ENCODE data around the gene VPS25. TPM values are rescaled to one million over a fixed set of nuclear protein-coding genes. Genes with fewer than 3 reads are reported as not detected.
A peak's percentile ranks its signal among the peaks of the same experiment; 100 is the strongest.

VPS25 gene
- total and polyA plus RNA-seq, 9 of the 15 experiments (the other 6 are each of a cell fraction or from before 2014, with no cell fraction given) = 123 to 352 (median 180) TPM

DNA sequence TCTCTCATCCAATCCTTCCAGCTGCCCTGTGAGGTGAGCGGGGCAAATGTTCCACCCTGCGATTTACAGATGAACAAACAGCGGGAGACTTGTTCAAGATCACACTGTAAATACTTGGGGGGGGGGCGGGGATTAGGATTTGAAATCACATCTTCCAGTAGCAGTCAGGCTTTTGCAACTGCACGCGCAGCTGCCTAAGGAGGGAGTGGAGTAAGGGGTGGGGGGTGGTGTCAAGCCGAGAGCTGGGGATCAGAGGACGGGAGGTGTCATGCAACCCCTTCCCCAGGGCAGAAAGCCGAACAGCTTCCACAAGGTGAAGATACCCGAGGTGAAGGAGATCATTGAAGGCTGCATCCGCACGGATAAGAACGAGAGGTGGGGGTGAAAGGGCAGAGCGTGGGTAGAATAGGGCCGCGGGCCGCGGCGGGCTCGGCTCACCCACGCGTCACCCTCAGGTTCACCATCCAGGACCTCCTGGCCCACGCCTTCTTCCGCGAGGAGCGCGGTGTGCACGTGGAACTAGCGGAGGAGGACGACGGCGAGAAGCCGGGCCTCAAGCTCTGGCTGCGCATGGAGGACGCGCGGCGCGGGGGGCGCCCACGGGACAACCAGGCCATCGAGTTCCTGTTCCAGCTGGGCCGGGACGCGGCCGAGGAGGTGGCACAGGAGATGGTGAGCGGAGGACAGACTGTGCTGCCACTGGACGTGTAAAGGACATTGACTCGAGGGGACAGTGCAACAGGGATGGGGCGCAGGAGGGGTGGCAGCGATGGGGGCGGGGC, 11.8 kb downstream of the VPS25 start:
- in situ Hi-C loops (cut with MboI) = no loop called here
- no peak overlapping the region for H3K4me2 ChIP-seq (ENCODE audit: insufficient read depth, low read length)
- intact Hi-C loops (cut with micrococcal nuclease) = no loop called here
- no TSS peak for BruUV-seq (replicated peaks)
- TF ChIP-seq POLR2G (IDR thresholded peaks at IDR 0.05; ENCODE audit: low read depth, low read length) (peak; percentile 60; the same call in 1 of the 2 replicates), RBFOX2 (IDR thresholded peaks at IDR 0.05; ENCODE audit: low read depth, low read length) (peak; percentile 30; the same call in 1 of the 2 replicates), FIP1L1 (IDR thresholded peaks at IDR 0.05; ENCODE audit: low read depth, low read length, poor library complexity, severe bottlenecking) (peak; percentile 40), TARDBP (IDR thresholded peaks at IDR 0.05) (no peak)
- no peaks in the 10 kb centered on the region for H3K9me1 ChIP-seq (ENCODE audit: control insufficient read depth, insufficient read depth, low read length)
- peaks cover 71% of the 10 kb centered on the region for H3K36me3 ChIP-seq (ENCODE audit: control insufficient read depth, insufficient read depth, low read length)
- no peaks in the 10 kb centered on the region for H4K20me1 ChIP-seq (replicated peaks; ENCODE audit: control insufficient read depth, insufficient read depth, low read length)
- FAIRE-seq = no peak
- no peak overlapping the region for H3K27ac ChIP-seq (ENCODE audit: extremely low read depth, low read depth, low read length)
- no peaks in the 10 kb centered on the region for H3K9me3 ChIP-seq (replicated peaks; ENCODE audit: control insufficient read depth, insufficient read depth, low read depth, low read length)
- H3K9ac ChIP-seq (ENCODE audit: insufficient read depth in 1 of 2, low read depth in 2 of 2, low read length in 2 of 2) = no peak overlapping the region
- CTCF ChIA-PET (ENCODE audit: low intra/inter-chr PET ratio) = interaction anchor here (0.5 kb wide), 1 partner anchor 55 kb away, joined by 3 read pairs; no protein-coding TSS in a partner anchor
- POLR2A ChIA-PET = no interaction called here
- no peaks in the 10 kb centered on the region for H3K27me3 ChIP-seq (ENCODE audit: control insufficient read depth in 2 of 2, insufficient read depth in 2 of 2, low read length in 2 of 2)
- DNase-seq (ENCODE audit: extremely low read depth in 1 of 4, low spot score in 3 of 4) = no peak
- peaks cover 33% of the 10 kb centered on the region for H3K79me2 ChIP-seq (ENCODE audit: control insufficient read depth, insufficient read depth, low read length)
- 94% methylated on average over 27 of the region's 52 CpGs for WGBS (ENCODE audit: insufficient coverage, low coverage, missing lambda C conversion rate)
- peaks cover 11 to 62% of the 10 kb centered on the region in 2 experiments; a peak in 4 of 5 replicates for H3K4me1 ChIP-seq (replicated peaks in 1 of 2; ENCODE audit: control insufficient read depth in 2 of 2, insufficient read depth in 2 of 2, low read length in 2 of 2)
- no peak overlapping the region for H3K4me3 ChIP-seq
- H2AFZ ChIP-seq (ENCODE audit: low read depth, low read length) = no peak overlapping the region
- ATAC-seq = no peak

DNA sequence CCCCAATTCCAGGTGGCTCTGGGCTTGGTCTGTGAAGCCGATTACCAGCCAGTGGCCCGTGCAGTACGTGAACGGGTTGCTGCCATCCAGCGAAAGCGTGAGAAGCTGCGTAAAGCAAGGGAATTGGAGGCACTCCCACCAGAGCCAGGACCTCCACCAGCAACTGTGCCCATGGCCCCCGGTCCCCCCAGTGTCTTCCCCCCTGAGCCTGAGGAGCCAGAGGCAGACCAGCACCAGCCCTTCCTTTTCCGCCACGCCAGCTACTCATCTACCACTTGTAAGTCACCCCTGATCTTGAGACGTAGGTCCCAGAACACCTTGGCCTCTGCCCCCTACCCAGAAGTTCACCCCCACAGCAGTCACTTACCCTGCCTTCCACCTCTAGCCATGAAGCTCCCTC, 14.0 kb downstream of the VPS25 start:
- ChIA-PET POLR2A (interaction anchor here (1.9 to 2.5 kb wide), 3 partner anchors 9 to 11 kb away, joined by 6 to 8 read pairs (median 7); partner anchors contain the start of genes CNTD1 and COA3), CTCF (ENCODE audit: low intra/inter-chr PET ratio) (no interaction called here)
- Histone ChIP-seq H4K20me1 (replicated peaks; ENCODE audit: control insufficient read depth, insufficient read depth, low read length) (no peaks in the 10 kb centered on the region), H3K9me1 (ENCODE audit: control insufficient read depth, insufficient read depth, low read length) (no peaks in the 10 kb centered on the region), H3K27me3 (ENCODE audit: control insufficient read depth in 2 of 2, insufficient read depth in 2 of 2, low read length in 2 of 2) (no peaks in the 10 kb centered on the region), H3K36me3 (ENCODE audit: control insufficient read depth, insufficient read depth, low read length) (peaks cover 82% of the 10 kb centered on the region), H2AFZ (ENCODE audit: low read depth, low read length) (no peak overlapping the region), H3K4me3 (no peak overlapping the region), H3K4me2 (ENCODE audit: insufficient read depth, low read length) (no peak overlapping the region), H3K79me2 (ENCODE audit: control insufficient read depth, insufficient read depth, low read length) (peaks cover 14% of the 10 kb centered on the region), H3K4me1 (replicated peaks in 1 of 2; ENCODE audit: control insufficient read depth in 2 of 2, insufficient read depth in 2 of 2, low read length in 2 of 2) (peaks cover 0 to 39% of the 10 kb centered on the region in 2 experiments; a peak in 3 of 5 replicates), H3K27ac (ENCODE audit: extremely low read depth, low read depth, low read length) (no peak overlapping the region), H3K9ac (ENCODE audit: insufficient read depth in 1 of 2, low read depth in 2 of 2, low read length in 2 of 2) (peak overlapping the region in 1 of 2 experiments; percentile 68; a peak in 2 of 4 replicates), H3K9me3 (replicated peaks; ENCODE audit: control insufficient read depth, insufficient read depth, low read depth, low read length) (no peaks in the 10 kb centered on the region)
- TF ChIP-seq POLR2AphosphoS5 (IDR thresholded peaks at IDR 0.05; ENCODE audit: control insufficient read depth, insufficient read depth, low read depth, low read length) (no peak), POLR2G (IDR thresholded peaks at IDR 0.05; ENCODE audit: low read depth, low read length) (0 out of 2 replicates have a peak, but pooled peaks have one; percentile 30)
- FAIRE-seq (no peak), ATAC-seq (no peak), DNase-seq (ENCODE audit: extremely low read depth in 1 of 4, low spot score in 3 of 4) (no peak)
- BruUV-seq (replicated peaks) = no TSS peak
- in situ Hi-C loops (cut with MboI) (no loop called here), intact Hi-C loops (cut with micrococcal nuclease) (no loop called here)
- 91% methylated on average over 9 of the region's 11 CpGs for WGBS (ENCODE audit: insufficient coverage, low coverage, missing lambda C conversion rate)
